RKO (cell line): Measurements from ENCODE around the gene STAG1.

Source experiments
- DNase-seq: peaks from one replicate; pipeline ENCODE4 v3.0.0-alpha.2; 2016; ENCODE audit warnings: low spot score

The STAG1 gene

GRCh38 chr3:136329593-136329992, 422.6 kb downstream of the STAG1 start:
- DNase-seq, result no peak

DNA sequence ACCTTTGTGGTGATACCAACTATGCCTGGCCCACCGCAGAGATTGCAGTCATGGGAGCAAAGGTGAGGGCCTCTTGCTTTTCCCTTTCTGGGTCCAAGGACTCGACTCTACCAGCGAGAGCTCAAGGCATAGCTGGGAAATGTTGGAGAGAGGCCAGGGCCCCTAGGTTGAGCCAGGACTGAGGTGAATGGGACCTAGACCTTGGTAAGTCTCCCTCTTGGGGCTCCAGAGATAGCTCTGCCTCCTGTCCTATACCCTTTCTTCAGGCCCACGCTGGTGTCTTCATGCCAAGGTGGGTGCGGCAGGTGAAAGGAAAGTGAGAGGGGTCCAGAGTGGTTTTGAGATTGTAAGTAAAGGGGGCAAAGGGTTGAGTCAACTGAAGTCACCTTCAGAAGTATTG, 424.5 kb downstream of the STAG1 start:
- no peak for DNase-seq

- no peak for DNase-seq
Measured at GRCh38 chr3:136326316-136326715, 425.9 kb downstream of the STAG1 start.

DNA sequence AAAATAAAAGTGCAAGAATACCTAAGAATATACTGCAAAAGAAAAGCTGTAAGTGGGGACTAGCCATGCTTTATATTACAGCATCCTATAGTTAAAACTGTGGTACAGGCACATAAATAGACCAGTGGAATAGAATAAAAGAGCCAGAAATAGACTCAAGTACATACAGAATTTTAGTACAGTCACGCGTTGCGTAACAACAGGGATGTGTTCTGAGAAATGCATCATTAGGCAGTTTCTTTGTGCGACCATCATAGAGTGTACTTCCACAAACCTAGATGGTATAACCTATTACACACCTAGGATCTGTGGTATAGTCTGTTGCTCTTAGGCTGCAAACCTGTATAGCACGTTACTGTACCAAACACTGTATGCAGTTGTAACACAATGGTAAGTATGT, 440.2 kb downstream of the STAG1 start:
- no peak for DNase-seq

DNA sequence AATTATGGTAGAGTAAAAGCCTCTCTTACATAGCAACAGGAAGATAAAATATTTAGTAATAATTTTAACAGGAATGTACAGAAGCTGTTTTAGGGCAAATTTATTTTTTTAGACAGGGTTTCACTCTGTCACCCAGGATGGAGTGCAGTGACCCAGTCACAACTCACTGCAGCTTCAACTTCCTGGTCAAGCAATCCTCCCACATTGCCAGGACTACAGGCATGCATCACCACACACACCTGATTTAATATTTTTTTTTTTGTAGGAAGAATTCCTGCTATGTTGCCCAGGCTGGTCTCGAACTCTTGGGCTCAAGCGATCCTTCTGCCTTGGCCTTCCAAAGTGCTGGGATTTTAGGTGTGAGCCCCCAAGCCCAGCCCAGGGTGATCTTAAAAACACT, 440.9 kb downstream of the STAG1 start:
- DNase-seq, result no peak

GRCh38 chr3:136305879-136306278, 446.3 kb downstream of the STAG1 start:
- DNase-seq, result peak; percentile 45

DNA sequence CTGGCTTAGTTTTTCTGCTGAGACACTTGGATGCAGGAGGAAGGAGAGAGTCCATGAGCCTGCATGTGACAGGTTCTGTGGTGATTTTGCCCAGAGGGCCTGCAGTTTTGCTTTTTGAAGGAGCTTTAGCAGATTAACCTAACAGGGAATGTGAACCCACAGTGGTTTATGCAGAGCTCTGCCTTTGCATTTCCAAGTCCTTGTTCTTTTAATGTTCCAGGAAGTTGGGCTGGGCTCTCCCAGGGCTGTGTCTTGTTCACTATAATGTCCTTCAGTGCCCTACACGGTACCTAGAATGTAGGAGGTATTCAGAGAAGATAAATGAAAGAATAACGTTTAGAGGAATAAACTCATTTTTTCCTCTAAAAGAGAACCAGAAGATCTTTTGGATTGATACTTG, 451.7 kb downstream of the STAG1 start:
- DNase-seq, result no peak

- DNase-seq, result no peak
Measured at GRCh38 chr3:136297826-136298225, 454.4 kb downstream of the STAG1 start.

GRCh38 chr3:136296960-136297359, 455.2 kb downstream of the STAG1 start:
- no peak for DNase-seq

DNA sequence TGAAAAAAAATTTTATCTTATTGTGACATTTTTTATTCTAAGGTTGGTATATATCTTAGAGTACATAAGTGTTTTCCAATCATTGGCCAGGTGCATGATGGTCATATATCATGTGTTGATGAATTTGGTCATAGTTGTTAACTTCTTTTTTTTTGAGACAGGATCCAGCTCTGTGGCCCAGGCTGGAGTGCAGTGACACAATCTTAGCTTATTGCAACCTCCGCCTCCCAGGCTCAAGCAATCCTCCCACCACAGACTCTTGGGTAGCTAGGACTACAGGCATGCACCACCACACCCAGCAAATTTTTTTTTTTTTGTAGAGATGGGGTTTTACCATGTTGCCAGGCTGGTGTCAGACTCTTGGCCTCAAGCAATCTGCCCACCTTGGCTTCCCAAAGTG, 458.0 kb downstream of the STAG1 start:
- DNase-seq, result no peak

GRCh38 chr3:136293279-136293678, 458.9 kb downstream of the STAG1 start:
- no peak for DNase-seq

- no peak for DNase-seq
Measured at GRCh38 chr3:136292500-136292899, 459.7 kb downstream of the STAG1 start.

- no peak for DNase-seq
Measured at GRCh38 chr3:136291302-136291701, 460.9 kb downstream of the STAG1 start.
